ENCODE results near the gene STK24. TPM values are rescaled to one million over a fixed set of nuclear protein-coding genes. Genes with fewer than 3 reads are reported as not detected.

STK24 gene
- polyA plus RNA-seq, 3 donors: 14.2 to 59.8 (median 28.9) TPM

- H3K9me3 ChIP-seq (replicated peaks in 1 of 2; ENCODE audit: control insufficient read depth in 1 of 2, insufficient read depth in 1 of 2, low read length in 2 of 2): no peaks in the 10 kb centered on the region
- no peaks in the 10 kb centered on the region for H3K36me3 ChIP-seq (replicated peaks in 1 of 2; ENCODE audit: control insufficient read depth in 1 of 2, insufficient read depth in 2 of 2, low read length in 2 of 2)
- TF ChIP-seq CTCF (IDR thresholded peaks at IDR 0.05): no peak
- no peaks in the 10 kb centered on the region for H3K79me2 ChIP-seq (ENCODE audit: insufficient read depth, low read length)
- H3K27ac ChIP-seq (ENCODE audit: low read depth in 1 of 2, low read length in 2 of 2): no peak overlapping the region
- peaks cover 24 to 27% of the 10 kb centered on the region in 2 donors for H3K4me1 ChIP-seq (ENCODE audit: control insufficient read depth in 1 of 2, insufficient read depth in 2 of 2, low read length in 2 of 2)
- H3K4me3 ChIP-seq (replicated peaks in 1 of 3; ENCODE audit: low read depth in 2 of 3, low read length in 3 of 3): no peak overlapping the region
- H3K4me3 Mint-ChIP-seq: peak overlapping the region in 1 of 2 donors; percentile 18
- peaks cover 0 to 2% of the 10 kb centered on the region in 2 donors for H3K27me3 ChIP-seq (ENCODE audit: control insufficient read depth in 2 of 2, insufficient read depth in 2 of 2, low read length in 2 of 2)
- intact Hi-C loops (cut with micrococcal nuclease): no loop called here
- H3K4me1 Mint-ChIP-seq: peaks cover 24% of the 10 kb centered on the region
- H3K27ac Mint-ChIP-seq: no peak overlapping the region
- WGBS (ENCODE audit: insufficient coverage): 51% methylated on average over 4 of the region's 4 CpGs
- H4K20me1 ChIP-seq (ENCODE audit: insufficient read depth, low read length): no peaks in the 10 kb centered on the region
- H3K9me3 Mint-ChIP-seq: peaks cover 0 to 3% (median 2%) of the 10 kb centered on the region in 7 donors
- no peak overlapping the region for H3K9ac ChIP-seq (ENCODE audit: insufficient read depth, low read length, poor library complexity, severe bottlenecking)
- H2AFZ ChIP-seq (ENCODE audit: insufficient read depth, low read depth, low read length, poor library complexity, severe bottlenecking): no peak overlapping the region
- no peak for DNase-seq
- H3K36me3 Mint-ChIP-seq: no peaks in the 10 kb centered on the region
- H3K27me3 Mint-ChIP-seq (ENCODE audit: low read depth in 3 of 3): peaks cover 0 to 24% (median 15%) of the 10 kb centered on the region in 3 donors
- H3K4me2 ChIP-seq (replicated peaks; ENCODE audit: extremely low read depth, low read length, poor library complexity, severe bottlenecking): no peak overlapping the region
Observed at GRCh38 chr13:98598043-98598442, 21.1 kb upstream of the STK24 start.

GRCh38 chr13:98595134-98595533 lies 18.2 kb upstream of the STK24 start:
- Histone ChIP-seq H3K36me3 (replicated peaks in 1 of 2; ENCODE audit: control insufficient read depth in 1 of 2, insufficient read depth in 2 of 2, low read length in 2 of 2) (no peaks in the 10 kb centered on the region), H3K27me3 (ENCODE audit: control insufficient read depth in 2 of 2, insufficient read depth in 2 of 2, low read length in 2 of 2) (peaks cover 0 to 2% of the 10 kb centered on the region in 2 donors), H4K20me1 (ENCODE audit: insufficient read depth, low read length) (no peaks in the 10 kb centered on the region), H3K9ac (ENCODE audit: insufficient read depth, low read length, poor library complexity, severe bottlenecking) (no peak overlapping the region), H3K9me3 (replicated peaks in 1 of 2; ENCODE audit: control insufficient read depth in 1 of 2, insufficient read depth in 1 of 2, low read length in 2 of 2) (no peaks in the 10 kb centered on the region), H3K4me2 (replicated peaks; ENCODE audit: extremely low read depth, low read length, poor library complexity, severe bottlenecking) (no peak overlapping the region), H2AFZ (ENCODE audit: insufficient read depth, low read depth, low read length, poor library complexity, severe bottlenecking) (no peak overlapping the region), H3K4me3 (replicated peaks in 1 of 3; ENCODE audit: low read depth in 2 of 3, low read length in 3 of 3) (no peak overlapping the region), H3K79me2 (ENCODE audit: insufficient read depth, low read length) (no peaks in the 10 kb centered on the region), H3K27ac (ENCODE audit: low read depth in 1 of 2, low read length in 2 of 2) (no peak overlapping the region), H3K4me1 (ENCODE audit: control insufficient read depth in 1 of 2, insufficient read depth in 2 of 2, low read length in 2 of 2) (peaks cover 24 to 27% of the 10 kb centered on the region in 2 donors)
- H3K27ac Mint-ChIP-seq: peak overlapping the region in 1 of 7 donors; percentile 36
- peak in 2 of 3 donors; percentile 29 to 56 for DNase-seq
- H3K4me3 Mint-ChIP-seq: no peak overlapping the region
- H3K27me3 Mint-ChIP-seq (ENCODE audit: low read depth in 3 of 3): peaks cover 0 to 22% (median 12%) of the 10 kb centered on the region in 3 donors
- H3K9me3 Mint-ChIP-seq: peaks cover 0 to 8% (median 3%) of the 10 kb centered on the region in 7 donors
- no CpG with 5 or more reads among the region's 3 CpGs for WGBS (ENCODE audit: insufficient coverage)
- H3K4me1 Mint-ChIP-seq: peaks cover 24% of the 10 kb centered on the region
- no peaks in the 10 kb centered on the region for H3K36me3 Mint-ChIP-seq
- TF ChIP-seq CTCF (IDR thresholded peaks at IDR 0.05): no peak
- intact Hi-C loops (cut with micrococcal nuclease): no loop called here
